ENCODE measurements around the gene CALML5.
A peak's percentile ranks its signal among the peaks of the same experiment; 100 is the strongest.

CALML5 gene

GRCh38 chr10:5545426-5545777 is 46.0 kb upstream of the CALML5 start:
- H3K4me3 ChIP-seq (ENCODE audit: low read depth, low read length), result no peak overlapping the region
- ChIA-PET POLR2A (interaction anchor here (1.8 kb wide), 1 partner anchor 9 kb away, joined by 6 read pairs; no protein-coding TSS in a partner anchor), CTCF (interaction anchor here (1.6 kb wide), 1 partner anchor 78 kb away, joined by 5 read pairs; no protein-coding TSS in a partner anchor)
- H3K36me3 ChIP-seq (ENCODE audit: control insufficient read depth in 2 of 2, insufficient read depth in 1 of 2, low read length in 2 of 2), result no peaks in the 10 kb centered on the region
- TF ChIP-seq ZNF610 (tag by site-specific recombination; IDR thresholded peaks at IDR 0.05; ENCODE audit: borderline replicate concordance), result no peak
- no peak for TF ChIP-seq ZNF596 (tag by site-specific recombination; IDR thresholded peaks at IDR 0.05)
- TF ChIP-seq ZNF658 (tag by site-specific recombination; IDR thresholded peaks at IDR 0.05), result no peak
- no peaks in the 10 kb centered on the region for H3K9me3 ChIP-seq (ENCODE audit: control insufficient read depth, insufficient read depth, low read depth, low read length)
- peaks cover 25% of the 10 kb centered on the region for H3K4me1 ChIP-seq (ENCODE audit: control insufficient read depth, insufficient read depth, low read length)
- H3K27ac ChIP-seq (ENCODE audit: extremely low read depth, low read depth, low read length), result peak overlapping the region; percentile 82

GRCh38 chr10:5545011-5545410 is 45.6 kb upstream of the CALML5 start:
- H3K9me3 ChIP-seq (ENCODE audit: control insufficient read depth, insufficient read depth, low read depth, low read length), result no peaks in the 10 kb centered on the region
- TF ChIP-seq ZNF677 (tag by site-specific recombination; IDR thresholded peaks at IDR 0.05) (no peak), ZNF654 (tag by site-specific recombination; IDR thresholded peaks at IDR 0.05; ENCODE audit: low read depth) (no peak), ZBTB17 (tag by site-specific recombination; IDR thresholded peaks at IDR 0.05) (no peak), ZNF624 (tag by site-specific recombination; IDR thresholded peaks at IDR 0.05) (no peak), ZNF747 (tag by site-specific recombination; IDR thresholded peaks at IDR 0.05) (no peak), ZNF707 (tag by site-specific recombination; IDR thresholded peaks at IDR 0.05) (no peak), ZNF266 (tag by site-specific recombination; IDR thresholded peaks at IDR 0.05; ENCODE audit: low read depth) (no peak), ZNF324 (tag by site-specific recombination; IDR thresholded peaks at IDR 0.05) (no peak), ZNF791 (tag by site-specific recombination; IDR thresholded peaks at IDR 0.05) (no peak), BCL11B (tag by site-specific recombination; IDR thresholded peaks at IDR 0.05; ENCODE audit: low read depth) (no peak), ZNF391 (tag by site-specific recombination; IDR thresholded peaks at IDR 0.05; ENCODE audit: borderline replicate concordance, low read depth) (no peak), ZNF133 (tag by site-specific recombination; IDR thresholded peaks at IDR 0.05) (no peak), ZNF768 (tag by site-specific recombination; IDR thresholded peaks at IDR 0.05) (no peak), KLF16 (tag by site-specific recombination; IDR thresholded peaks at IDR 0.05) (no peak), ELK4 (IDR thresholded peaks at IDR 0.05; ENCODE audit: borderline replicate concordance, low read depth, low read length) (no peak), ZNF404 (tag by site-specific recombination; IDR thresholded peaks at IDR 0.05) (no peak), ZNF664 (tag by site-specific recombination; IDR thresholded peaks at IDR 0.05) (no peak), ZNF549 (tag by site-specific recombination; IDR thresholded peaks at IDR 0.05) (no peak), SALL2 (tag by site-specific recombination; IDR thresholded peaks at IDR 0.05; ENCODE audit: borderline replicate concordance) (no peak), ZNF37A (tag by site-specific recombination; IDR thresholded peaks at IDR 0.05) (no peak)
- peak overlapping the region; percentile 82; the same call in 1 of the 2 replicates for H3K27ac ChIP-seq (ENCODE audit: extremely low read depth, low read depth, low read length)
- no peak overlapping the region for H3K4me3 ChIP-seq (ENCODE audit: low read depth, low read length)
- POLR2A ChIA-PET, result interaction anchor here (1.8 kb wide), 1 partner anchor 10 kb away, joined by 6 read pairs; no protein-coding TSS in a partner anchor
- no peaks in the 10 kb centered on the region for H3K36me3 ChIP-seq (ENCODE audit: control insufficient read depth in 2 of 2, insufficient read depth in 1 of 2, low read length in 2 of 2)
- CTCF ChIA-PET, result interaction anchor here (1.6 kb wide), 1 partner anchor 78 kb away, joined by 5 read pairs; no protein-coding TSS in a partner anchor
- H3K4me1 ChIP-seq (ENCODE audit: control insufficient read depth, insufficient read depth, low read length), result peaks cover 25% of the 10 kb centered on the region

GRCh38 chr10:5544216-5544805 is 44.9 kb upstream of the CALML5 start:
- Histone ChIP-seq H3K9me3 (ENCODE audit: control insufficient read depth, insufficient read depth, low read depth, low read length) (no peaks in the 10 kb centered on the region), H3K36me3 (ENCODE audit: control insufficient read depth in 2 of 2, insufficient read depth in 1 of 2, low read length in 2 of 2) (no peaks in the 10 kb centered on the region), H3K27ac (ENCODE audit: extremely low read depth, low read depth, low read length) (no peak overlapping the region), H3K4me1 (ENCODE audit: control insufficient read depth, insufficient read depth, low read length) (peaks cover 25% of the 10 kb centered on the region), H3K4me3 (ENCODE audit: low read depth, low read length) (no peak overlapping the region)
- ChIA-PET POLR2A (no interaction called here), CTCF (interaction anchor here (0.7 kb wide), 1 partner anchor 79 kb away, joined by 6 read pairs; no protein-coding TSS in a partner anchor)
- TF ChIP-seq ZNF521 (tag by site-specific recombination; IDR thresholded peaks at IDR 0.05), result no peak
- no peak for TF ChIP-seq ZXDB (tag by site-specific recombination; IDR thresholded peaks at IDR 0.05)
- no peak for TF ChIP-seq ZNF624 (tag by site-specific recombination; IDR thresholded peaks at IDR 0.05)
- TF ChIP-seq ZNF580 (tag by site-specific recombination; IDR thresholded peaks at IDR 0.05), result no peak
- TF ChIP-seq ZNF302 (tag by site-specific recombination; IDR thresholded peaks at IDR 0.05; ENCODE audit: low read depth), result no peak
- TF ChIP-seq ZNF10 (tag by site-specific recombination; IDR thresholded peaks at IDR 0.05), result no peak
- TF ChIP-seq ZIC2 (tag by site-specific recombination; IDR thresholded peaks at IDR 0.05), result no peak
- no peak for TF ChIP-seq ZNF654 (tag by site-specific recombination; IDR thresholded peaks at IDR 0.05; ENCODE audit: low read depth)
- TF ChIP-seq ZSCAN23 (tag by site-specific recombination; IDR thresholded peaks at IDR 0.05), result no peak
- no peak for TF ChIP-seq ZBTB44 (tag by site-specific recombination; IDR thresholded peaks at IDR 0.05)
- TF ChIP-seq ZNF366 (tag by site-specific recombination; conservative IDR thresholded peaks at IDR 0.05), result no peak
